Measurements from ENCODE around the gene CTSA.

The CTSA gene

GRCh38 chr20:45845452-45845851 is 45.7 kb upstream of the CTSA start:
- ATAC-seq (ENCODE audit: low read depth) (no peak), DNase-seq (ENCODE audit: low spot score) (no peak)
- Histone ChIP-seq H3K36me3 (ENCODE audit: low read depth) (peaks cover 79% of the 10 kb centered on the region), H3K4me3 (ENCODE audit: severe bottlenecking) (no peak overlapping the region), H3K4me1 (ENCODE audit: insufficient read depth, poor library complexity, severe bottlenecking) (no peaks in the 10 kb centered on the region), H3K27me3 (ENCODE audit: insufficient read depth, poor library complexity, severe bottlenecking) (no peaks in the 10 kb centered on the region), H3K27ac (ENCODE audit: poor library complexity, severe bottlenecking) (no peak overlapping the region), H3K9me3 (ENCODE audit: severe bottlenecking) (no peaks in the 10 kb centered on the region)
- no peak for TF ChIP-seq CTCF (IDR thresholded peaks at IDR 0.05; ENCODE audit: poor library complexity, severe bottlenecking)

- no peak overlapping the region for H3K4me3 ChIP-seq (ENCODE audit: severe bottlenecking)
- no peak overlapping the region for H3K27ac ChIP-seq (ENCODE audit: poor library complexity, severe bottlenecking)
- no peak for TF ChIP-seq CTCF (IDR thresholded peaks at IDR 0.05; ENCODE audit: poor library complexity, severe bottlenecking)
Measured at GRCh38 chr20:45848421-45848820, 42.7 kb upstream of the CTSA start.

GRCh38 chr20:45848969-45849582 is 42.1 kb upstream of the CTSA start:
- DNase-seq (ENCODE audit: low spot score): no peak

More at GRCh38 chr20:45848421-45848820, 42.7 kb upstream of the CTSA start:
- DNase-seq (ENCODE audit: low spot score): no peak
- Histone ChIP-seq H3K4me1 (ENCODE audit: insufficient read depth, poor library complexity, severe bottlenecking) (no peaks in the 10 kb centered on the region), H3K9me3 (ENCODE audit: severe bottlenecking) (no peaks in the 10 kb centered on the region), H3K36me3 (ENCODE audit: low read depth) (peaks cover 70% of the 10 kb centered on the region), H3K27me3 (ENCODE audit: insufficient read depth, poor library complexity, severe bottlenecking) (no peaks in the 10 kb centered on the region)
- ATAC-seq (ENCODE audit: low read depth): no peak

GRCh38 chr20:45850238-45850637 is 40.9 kb upstream of the CTSA start:
- H3K9me3 ChIP-seq (ENCODE audit: severe bottlenecking): no peaks in the 10 kb centered on the region
- peaks cover 70% of the 10 kb centered on the region for H3K36me3 ChIP-seq (ENCODE audit: low read depth)
- ATAC-seq (ENCODE audit: low read depth): no peak
- H3K4me1 ChIP-seq (ENCODE audit: insufficient read depth, poor library complexity, severe bottlenecking): no peaks in the 10 kb centered on the region
- H3K4me3 ChIP-seq (ENCODE audit: severe bottlenecking): no peak overlapping the region
- no peak overlapping the region for H3K27ac ChIP-seq (ENCODE audit: poor library complexity, severe bottlenecking)
- no peak for TF ChIP-seq CTCF (IDR thresholded peaks at IDR 0.05; ENCODE audit: poor library complexity, severe bottlenecking)
- no peaks in the 10 kb centered on the region for H3K27me3 ChIP-seq (ENCODE audit: insufficient read depth, poor library complexity, severe bottlenecking)
- no peak for DNase-seq (ENCODE audit: low spot score)

More at GRCh38 chr20:45848969-45849582, 42.1 kb upstream of the CTSA start:
- H3K36me3 ChIP-seq (ENCODE audit: low read depth): peaks cover 70% of the 10 kb centered on the region
- 0 out of 3 replicates have a peak, but pooled peaks have one; percentile 11 for ATAC-seq (ENCODE audit: low read depth)
- no peaks in the 10 kb centered on the region for H3K4me1 ChIP-seq (ENCODE audit: insufficient read depth, poor library complexity, severe bottlenecking)
- TF ChIP-seq CTCF (IDR thresholded peaks at IDR 0.05; ENCODE audit: poor library complexity, severe bottlenecking): no peak
- no peaks in the 10 kb centered on the region for H3K27me3 ChIP-seq (ENCODE audit: insufficient read depth, poor library complexity, severe bottlenecking)
- H3K9me3 ChIP-seq (ENCODE audit: severe bottlenecking): no peaks in the 10 kb centered on the region
- H3K4me3 ChIP-seq (ENCODE audit: severe bottlenecking): no peak overlapping the region
- no peak overlapping the region for H3K27ac ChIP-seq (ENCODE audit: poor library complexity, severe bottlenecking)

- TF ChIP-seq CTCF (IDR thresholded peaks at IDR 0.05; ENCODE audit: poor library complexity, severe bottlenecking): no peak
- Histone ChIP-seq H3K27ac (ENCODE audit: poor library complexity, severe bottlenecking) (no peak overlapping the region), H3K4me1 (ENCODE audit: insufficient read depth, poor library complexity, severe bottlenecking) (no peaks in the 10 kb centered on the region), H3K9me3 (ENCODE audit: severe bottlenecking) (no peaks in the 10 kb centered on the region), H3K36me3 (ENCODE audit: low read depth) (peaks cover 66% of the 10 kb centered on the region), H3K4me3 (ENCODE audit: severe bottlenecking) (no peak overlapping the region), H3K27me3 (ENCODE audit: insufficient read depth, poor library complexity, severe bottlenecking) (no peaks in the 10 kb centered on the region)
- DNase-seq (ENCODE audit: low spot score): no peak
- ATAC-seq (ENCODE audit: low read depth): peak; percentile 6; the same call in 1 of the 3 replicates
Measured at GRCh38 chr20:45850926-45851325, 40.2 kb upstream of the CTSA start.
